OCI-M2 (cell line): ENCODE results near the gene ENKUR.
"Not testable (repeated sequence)": the region's sequence is repeated elsewhere in the genome, so short reads cannot be mapped to it uniquely, and the experiment has no call there.

ENCODE experiments used
- DNase-seq: peaks from one replicate; lab custom pipeline; 2025; ENCODE audit not compliant: unreplicated experiment; lab: John Stamatoyannopoulos, UW

ENKUR gene

GRCh38 chr10:24979685-24980084 is 36.3 kb downstream of the ENKUR start:
- DNase-seq, result no peak

GRCh38 chr10:24974976-24975375 is 41.0 kb downstream of the ENKUR start:
- no peak for DNase-seq

GRCh38 chr10:24973163-24973562 is 42.8 kb downstream of the ENKUR start:
- DNase-seq, result no peak

GRCh38 chr10:24971374-24971773 is 44.6 kb downstream of the ENKUR start:
- no peak for DNase-seq

- no peak for DNase-seq
These were observed 46.1 kb downstream of the ENKUR start for GRCh38 chr10:24969841-24970281.

- not testable (repeated sequence) for DNase-seq
These were observed 47.0 kb downstream of the ENKUR start for GRCh38 chr10:24968951-24969350.

- no peak for DNase-seq
These were observed 47.6 kb downstream of the ENKUR start for GRCh38 chr10:24968349-24968748.

- DNase-seq, result no peak
These were observed 48.9 kb downstream of the ENKUR start for GRCh38 chr10:24966962-24967481.

- DNase-seq, result no peak
These were observed 50.9 kb downstream of the ENKUR start for GRCh38 chr10:24965051-24965450.

GRCh38 chr10:24963521-24964041 is 52.4 kb downstream of the ENKUR start:
- DNase-seq, result no peak

GRCh38 chr10:24962995-24963394 is 53.0 kb downstream of the ENKUR start:
- DNase-seq, result no peak

- DNase-seq, result no peak
These were observed 54.4 kb downstream of the ENKUR start for GRCh38 chr10:24961582-24961981.

- DNase-seq, result no peak
These were observed 56.6 kb downstream of the ENKUR start for GRCh38 chr10:24959382-24959730.

GRCh38 chr10:24958721-24959381 is 57.1 kb downstream of the ENKUR start:
- no peak for DNase-seq

GRCh38 chr10:24958091-24958720 is 57.8 kb downstream of the ENKUR start:
- DNase-seq, result no peak

GRCh38 chr10:24957624-24958051 is 58.3 kb downstream of the ENKUR start:
- not testable (repeated sequence) for DNase-seq

GRCh38 chr10:24953675-24954074 is 62.3 kb downstream of the ENKUR start:
- no peak for DNase-seq

- no peak for DNase-seq
These were observed 63.0 kb downstream of the ENKUR start for GRCh38 chr10:24952707-24953645.

- no peak for DNase-seq
These were observed 63.7 kb downstream of the ENKUR start, which contains the start of gene PRTFDC1 for GRCh38 chr10:24952143-24952706. TSS of gene PRTFDC1 (minus strand) at chr10:24952606. CDS start at chr10:24952575, 31 bp downstream.

GRCh38 chr10:24951201-24952142 is 64.5 kb downstream of the ENKUR start:
- no peak for DNase-seq
